Raji (cell line): ENCODE data around the gene FECH.

ENCODE experiments used
- POLR2A ChIP-seq: IDR thresholded peaks from 2 replicates; pipeline ENCODE4 v1.6.1; 2011; ENCODE audit warnings: low read depth, low read length, control low read depth; ENCODE audit not compliant: insufficient read depth

The FECH gene

DNA sequence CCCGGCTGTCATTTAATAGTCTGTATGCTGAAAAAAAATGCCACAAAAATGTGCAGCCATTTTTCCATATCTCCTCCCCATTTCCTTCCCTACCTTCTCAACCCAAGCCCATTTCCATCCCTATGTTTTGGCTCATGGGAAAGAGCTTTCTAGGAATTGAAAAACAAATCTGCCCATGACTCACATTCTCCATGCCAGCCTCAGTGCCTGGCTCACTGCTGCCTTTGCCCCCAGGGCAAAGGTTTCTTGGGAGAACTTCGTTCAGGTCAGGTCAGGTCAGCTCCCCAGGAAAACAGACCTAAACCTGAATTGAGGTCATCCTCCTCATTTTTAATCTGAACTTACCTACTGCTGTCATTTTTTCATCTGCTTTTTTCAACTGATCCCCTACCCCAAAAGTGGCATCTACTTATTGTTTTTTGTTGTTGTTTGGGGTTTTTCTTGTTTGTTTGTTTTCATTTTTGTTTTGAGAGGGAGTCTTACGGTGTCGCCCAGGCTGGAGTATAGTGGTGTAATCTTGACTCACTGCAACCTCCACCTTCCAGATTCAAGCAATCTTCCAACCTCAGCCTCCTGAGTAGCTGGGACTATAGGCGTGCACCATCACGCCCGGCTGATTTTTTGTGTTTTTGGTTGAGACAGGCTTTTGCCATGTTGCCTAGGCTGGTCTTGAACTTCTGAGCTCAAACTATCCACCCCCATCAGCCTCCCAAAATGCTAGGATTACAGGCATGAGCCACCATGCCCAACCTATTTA lies 66.7 kb downstream of the FECH start:
- TF ChIP-seq POLR2A: no peak

GRCh38 chr18:57518533-57518932 lies 68.0 kb downstream of the FECH start:
- no peak for TF ChIP-seq POLR2A

DNA sequence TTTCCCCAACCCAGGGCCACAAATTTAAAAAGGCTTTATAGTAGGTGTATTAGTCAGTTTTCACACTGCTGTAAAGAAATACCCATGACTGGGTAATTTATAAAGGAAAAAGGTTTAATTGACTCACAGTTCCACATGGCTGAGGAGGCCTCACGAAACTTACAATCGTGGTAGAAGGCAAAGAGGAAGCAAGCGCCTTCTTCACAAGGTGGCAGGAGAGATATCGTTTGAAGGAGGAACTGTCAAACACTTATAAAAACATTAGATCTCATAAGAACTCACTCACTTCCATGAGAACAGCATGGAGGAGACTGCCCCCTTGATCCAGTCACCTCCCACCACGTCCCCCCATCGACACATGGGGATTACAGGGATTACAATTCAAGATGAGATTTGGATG lies 70.4 kb downstream of the FECH start:
- no peak for TF ChIP-seq POLR2A

DNA sequence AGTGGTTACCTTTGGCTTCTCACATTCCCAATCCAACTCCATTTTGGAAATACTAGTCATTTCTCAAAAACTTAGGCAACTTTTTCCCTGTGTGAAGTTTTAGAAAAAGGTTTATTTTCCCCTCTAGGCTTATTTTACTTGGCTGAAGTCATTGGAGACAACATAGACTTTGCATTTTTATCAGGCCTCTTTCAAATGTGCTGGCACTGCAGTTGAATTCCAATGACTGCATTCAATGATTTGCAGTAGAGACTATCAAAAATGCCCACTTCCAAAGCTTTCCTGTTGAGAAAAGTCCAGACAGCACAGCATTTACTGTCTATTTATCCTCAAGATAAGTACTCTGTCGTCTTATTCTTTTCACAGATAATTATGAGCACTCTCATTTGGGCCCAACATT lies 81.3 kb downstream of the FECH start:
- TF ChIP-seq POLR2A: no peak

DNA sequence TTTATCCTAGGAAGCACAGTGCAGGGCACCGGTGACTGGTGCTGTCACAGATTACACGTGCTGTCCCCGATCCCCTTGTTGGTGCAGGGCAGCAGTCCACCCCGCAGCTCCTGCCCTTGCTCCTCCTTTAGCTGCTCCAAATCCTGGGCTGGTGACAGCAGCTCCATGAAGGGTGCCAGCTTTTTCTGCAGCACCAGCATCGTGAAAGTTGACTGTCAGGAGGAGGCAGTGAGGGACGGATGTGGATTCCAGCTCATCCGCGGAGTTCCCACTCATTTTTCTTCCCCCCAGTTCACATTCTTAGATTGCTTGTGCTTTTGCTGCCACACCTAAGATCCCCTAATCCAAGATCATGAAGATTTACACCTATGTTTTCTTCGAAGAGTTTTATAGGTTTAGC lies 83.9 kb downstream of the FECH start:
- no peak for TF ChIP-seq POLR2A

DNA sequence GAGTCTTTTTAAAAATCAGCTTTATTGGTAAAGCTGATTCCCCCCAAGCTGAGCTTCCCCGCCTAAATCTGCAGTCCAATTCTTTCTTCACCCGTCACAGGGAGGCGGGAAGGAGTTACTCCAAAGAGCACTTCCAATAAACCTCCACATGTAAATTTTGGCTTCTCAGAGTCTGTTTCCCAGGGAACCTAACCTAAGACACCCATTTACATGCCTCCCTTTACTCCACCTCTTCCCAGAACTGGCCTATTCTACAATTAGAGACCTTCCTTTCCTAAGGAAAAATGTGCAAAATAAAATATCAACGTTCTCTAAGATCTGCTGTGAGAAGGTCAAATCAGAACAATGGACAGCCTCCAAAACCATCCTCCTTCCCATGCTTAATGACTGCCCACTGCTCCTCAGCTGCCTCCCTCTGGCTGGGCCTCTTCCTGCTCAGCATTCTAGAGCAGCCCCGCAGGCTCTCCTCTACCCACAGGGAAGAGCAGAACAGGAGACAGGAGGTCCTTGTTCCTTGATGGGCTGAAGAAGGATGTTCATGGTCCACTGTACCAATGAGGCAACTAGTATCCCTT lies 87.7 kb downstream of the FECH start:
- no peak for TF ChIP-seq POLR2A
